Measurements from ENCODE around the gene PDE2A.

GRCh38 chr11:72680624-72681158 lies 6.5 kb upstream of the PDE2A start:
- TF ChIP-seq POLR2A (IDR thresholded peaks at IDR 0.05; ENCODE audit: low read length) = no peak
- TF ChIP-seq USF2 (IDR thresholded peaks at IDR 0.05) = no peak
- TF ChIP-seq HDAC2 (IDR thresholded peaks at IDR 0.05) = no peak
- TF ChIP-seq RAD21 (conservative IDR thresholded peaks at IDR 0.05 in 1 of 2, IDR thresholded peaks at IDR 0.05 in 1 of 2) = no peak
- TF ChIP-seq CTCF (IDR thresholded peaks at IDR 0.05) = no peak
- TF ChIP-seq SMC3 (IDR thresholded peaks at IDR 0.05) = no peak

All from A549 (cell line).